Endodermal cell (in vitro differentiated cells): Measurements from ENCODE around the gene RADIL. TPM values are rescaled to one million over a fixed set of nuclear protein-coding genes. Genes with fewer than 3 reads are reported as not detected.

Experiments
- DNase-seq: peaks from one replicate; pipeline ENCODE4 v3.0.0-alpha.2; 2017
- H3K27ac ChIP-seq: 2 replicates; pipeline ENCODE4 v1.5.1; 2013; ENCODE audit warnings: mild to moderate bottlenecking, low read depth, low read length, moderate library complexity
- H3K27me3 ChIP-seq: 2 replicates; pipeline ENCODE4 v1.6.1; 2013; ENCODE audit warnings: mild to moderate bottlenecking, low read length, moderate library complexity; ENCODE audit not compliant: insufficient read depth, control insufficient read depth, poor library complexity, severe bottlenecking
- H3K36me3 ChIP-seq: 2 replicates; pipeline ENCODE4 v1.7.0; 2013; ENCODE audit warnings: mild to moderate bottlenecking, low read length, moderate library complexity; ENCODE audit not compliant: control insufficient read depth, insufficient read depth
- H3K4me1 ChIP-seq: one replicate; pipeline ENCODE4 v1.7.0; 2013; ENCODE audit warnings: low read length; ENCODE audit not compliant: control insufficient read depth, insufficient read depth
- H3K4me3 ChIP-seq: 2 replicates; pipeline ENCODE4 v1.5.1; 2013; ENCODE audit warnings: mild to moderate bottlenecking, low read length, moderate library complexity
- H3K9ac ChIP-seq: 2 replicates; pipeline ENCODE4 v1.6.1; 2013; ENCODE audit warnings: mild to moderate bottlenecking, low read length, moderate library complexity; ENCODE audit not compliant: poor library complexity, severe bottlenecking; ENCODE audit errors: extremely low read depth
- H3K9me3 ChIP-seq: 2 replicates; pipeline ENCODE4 v1.6.1; 2013; ENCODE audit warnings: mild to moderate bottlenecking, low read length, moderate library complexity; ENCODE audit not compliant: control insufficient read depth
- H3K27ac Mint-ChIP-seq: 2 replicates; pipeline ENCODE4 v1.8.0; 2020; ENCODE audit warnings: mixed read lengths
- H3K27me3 Mint-ChIP-seq: 2 replicates; pipeline ENCODE4 v1.8.0; 2021; ENCODE audit warnings: mild to moderate bottlenecking, mixed read lengths; ENCODE audit not compliant: insufficient read depth
- H3K36me3 Mint-ChIP-seq: 2 replicates; pipeline ENCODE4 v1.8.0; 2020; ENCODE audit warnings: low read depth, mixed read lengths
- H3K4me1 Mint-ChIP-seq: 2 replicates; pipeline ENCODE4 v1.8.0; 2020; ENCODE audit warnings: mixed read lengths
- H3K4me3 Mint-ChIP-seq: 2 replicates; pipeline ENCODE4 v1.8.0; 2020; ENCODE audit warnings: mild to moderate bottlenecking, moderate library complexity, mixed read lengths
- H3K9me3 Mint-ChIP-seq: 2 replicates; pipeline ENCODE4 v1.8.0; 2020; ENCODE audit warnings: mild to moderate bottlenecking, mixed read lengths
- CTCF ChIP-seq: fragments of 200-600 bp; sonication (generic); conservative IDR thresholded peaks from 2 replicates; pipeline ENCODE4 v1.5.0; 2021; ENCODE audit warnings: antibody characterized with exemption, mild to moderate bottlenecking
- WGBS, 2 experiments: methylation state at CpG; one replicate each; pipeline versions ENCODE4 v1.1.5 to v1.1.7; 2013; ENCODE audit warnings: missing lambda C conversion rate in 2 of 2, mixed read lengths in 1 of 2; ENCODE audit not compliant: insufficient coverage in 1 of 2, insufficient read length in 1 of 2; 5-methylcytosine and 5-hydroxymethylcytosine counted together
- total RNA-seq, 2 donors: library from RNA; stranded (reverse); fragmentation: NEBNext Ultra II Directional in 1 of 2; extraction: Animal tissue kit (Norgen Biotek cat#: 25700) in 1 of 2; gene quantifications; 2 replicates in 1 of 2; 3 replicates in 1 of 2; pipeline ENCODE4 v1.2.1, GENCODE V29; 2021

RADIL gene
- total RNA-seq, 2 donors from 2014 or later = 34.9 to 47.6 TPM

DNA sequence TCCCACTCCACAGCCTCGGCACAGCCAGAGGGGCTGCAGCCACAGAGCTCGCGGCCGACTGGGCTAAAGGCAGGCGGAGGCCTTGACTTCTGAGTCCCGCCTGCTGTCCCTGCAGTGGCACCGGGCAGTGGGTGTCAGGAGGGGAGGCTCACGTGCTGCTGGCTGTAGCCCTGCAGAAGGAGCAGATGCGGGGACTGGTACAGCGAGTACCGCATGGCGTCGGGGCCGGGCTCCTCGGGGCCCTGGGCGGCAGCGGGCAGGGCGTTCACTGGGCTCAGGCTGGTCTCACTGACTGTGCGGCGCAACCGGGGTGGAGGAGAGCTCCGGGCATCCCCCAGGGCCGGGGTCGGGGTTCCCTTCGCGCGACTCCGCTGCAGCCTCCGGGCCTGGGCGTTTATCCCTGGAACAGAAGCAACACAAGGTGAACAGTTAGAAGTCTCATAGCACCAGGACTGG is 47.3 kb downstream of the RADIL start:
- Histone ChIP-seq H3K27ac (no peak overlapping the region), H3K4me1 (no peaks in the 10 kb centered on the region), H3K9me3 (no peaks in the 10 kb centered on the region), H3K36me3 (no peaks in the 10 kb centered on the region), H3K27me3 (no peaks in the 10 kb centered on the region), H3K9ac (no peak overlapping the region), H3K4me3 (no peak overlapping the region)
- DNase-seq = peak; percentile 38
- Mint-ChIP-seq H3K4me3 (no peak overlapping the region), H3K36me3 (peaks cover 23% of the 10 kb centered on the region), H3K27me3 (no peaks in the 10 kb centered on the region), H3K27ac (no peak overlapping the region), H3K4me1 (peaks cover 8% of the 10 kb centered on the region), H3K9me3 (no peaks in the 10 kb centered on the region)
- 91 to 94% methylated on average over 13 to 30 of the region's 30 CpGs for WGBS, 2 experiments
- TF ChIP-seq CTCF = no peak

- Mint-ChIP-seq H3K4me1 (peaks cover 8% of the 10 kb centered on the region), H3K27ac (no peak overlapping the region)
- H3K9ac ChIP-seq = no peak overlapping the region
Measured at GRCh38 chr7:4835398-4836205, 47.9 kb downstream of the RADIL start.

More at GRCh38 chr7:4835398-4836205, 47.9 kb downstream of the RADIL start:
- WGBS, 2 experiments = 96 to 99% methylated on average over 18 to 28 of the region's 28 CpGs
- no peak for TF ChIP-seq CTCF
- H3K4me3 Mint-ChIP-seq = no peak overlapping the region
- peaks cover 27% of the 10 kb centered on the region for H3K36me3 Mint-ChIP-seq
- Histone ChIP-seq H3K9me3 (no peaks in the 10 kb centered on the region), H3K4me1 (no peaks in the 10 kb centered on the region), H3K27me3 (no peaks in the 10 kb centered on the region), H3K27ac (no peak overlapping the region), H3K4me3 (no peak overlapping the region), H3K36me3 (no peaks in the 10 kb centered on the region)
- peak; percentile 38 for DNase-seq
- H3K9me3 Mint-ChIP-seq = no peaks in the 10 kb centered on the region
- no peaks in the 10 kb centered on the region for H3K27me3 Mint-ChIP-seq
